RPMI7951 (cell line): ENCODE data around the gene PAPSS2. TPM values are rescaled to one million over a fixed set of nuclear protein-coding genes. Genes with fewer than 3 reads are reported as not detected.
"Not testable (repeated sequence)": the region's sequence is repeated elsewhere in the genome, so short reads cannot be mapped to it uniquely, and the experiment has no call there.

Source experiments
- DNase-seq: peaks from one replicate; pipeline ENCODE4 v3.0.0-alpha.2; 2012; ENCODE audit warnings: low read depth
- total RNA-seq: library from RNA; depleted of rRNA; stranded (reverse); fragments of >200 nt; shearing (Covaris generic); gene quantifications from 2 replicates; pipeline ENCODE4 v1.2.3, GENCODE V29; 2014; rRNA removed

Gene PAPSS2
- 119 and 147 TPM in 2 replicates for total RNA-seq

- peak; percentile 75 for DNase-seq
These were observed at the start of gene PAPSS2 for GRCh38 chr10:87659571-87660483. PAPSS2 (plus strand) TSS chr10:87659878; CDS start chr10:87659982, 104 bp downstream.

GRCh38 chr10:87611341-87611740 is 48.3 kb upstream of the PAPSS2 start:
- not testable (repeated sequence) for DNase-seq

- DNase-seq = no peak
These were observed 47.6 kb upstream of the PAPSS2 start for GRCh38 chr10:87612115-87612514.

GRCh38 chr10:87613751-87614150 is 45.9 kb upstream of the PAPSS2 start:
- no peak for DNase-seq

- DNase-seq = no peak
These were observed 43.8 kb upstream of the PAPSS2 start for GRCh38 chr10:87615856-87616255.

- DNase-seq = no peak
These were observed 42.2 kb upstream of the PAPSS2 start for GRCh38 chr10:87617503-87617902.

- no peak for DNase-seq
These were observed 40.9 kb upstream of the PAPSS2 start for GRCh38 chr10:87618566-87619423.

- DNase-seq = no peak
These were observed 40.0 kb upstream of the PAPSS2 start for GRCh38 chr10:87619705-87620104.

- DNase-seq = not testable (repeated sequence)
These were observed 38.2 kb upstream of the PAPSS2 start for GRCh38 chr10:87621440-87621839.

GRCh38 chr10:87622314-87623004 is 37.2 kb upstream of the PAPSS2 start:
- no peak for DNase-seq

GRCh38 chr10:87623191-87623590 is 36.5 kb upstream of the PAPSS2 start:
- no peak for DNase-seq

- DNase-seq = no peak
These were observed 34.0 kb upstream of the PAPSS2 start for GRCh38 chr10:87625661-87626060.

GRCh38 chr10:87626422-87626892 is 33.2 kb upstream of the PAPSS2 start:
- no peak for DNase-seq

- DNase-seq = no peak
These were observed 29.5 kb upstream of the PAPSS2 start for GRCh38 chr10:87630171-87630570.

- DNase-seq = no peak
These were observed 27.2 kb upstream of the PAPSS2 start for GRCh38 chr10:87632454-87632853.

- no peak for DNase-seq
These were observed 25.4 kb upstream of the PAPSS2 start for GRCh38 chr10:87634311-87634710.

GRCh38 chr10:87635498-87636312 is 24.0 kb upstream of the PAPSS2 start:
- DNase-seq = peak; percentile 85

GRCh38 chr10:87636313-87636915 is 23.3 kb upstream of the PAPSS2 start:
- no peak for DNase-seq

GRCh38 chr10:87639493-87639892 is 20.2 kb upstream of the PAPSS2 start:
- DNase-seq = no peak

- DNase-seq = no peak
These were observed 19.6 kb upstream of the PAPSS2 start for GRCh38 chr10:87640043-87640442.
